Ramos (cell line): ENCODE data around the gene RAN.
"Not testable (repeated sequence)": the region's sequence is repeated elsewhere in the genome, so short reads cannot be mapped to it uniquely, and the experiment has no call there.

Experiments
- in situ Hi-C: fragments of 300-500 bp; cut with MboI; formaldehyde crosslinking; loops from one replicate; pipeline ENCODE4 v1.14.3; 2022; ENCODE audit warnings: low sequenced_read_pairs; ENCODE audit not compliant: unreplicated experiment

RAN gene

GRCh38 chr12:130876758-130877157 is 4.9 kb downstream of the RAN start:
- in situ Hi-C loops = no loop called here

GRCh38 chr12:130877333-130877732 is 5.5 kb downstream of the RAN start:
- in situ Hi-C loops = no loop called here

- in situ Hi-C loops = no loop called here
These were observed 6.6 kb downstream of the RAN start for GRCh38 chr12:130878193-130879185.

- in situ Hi-C loops = no loop called here
These were observed 7.4 kb downstream of the RAN start for GRCh38 chr12:130879212-130879686.

- in situ Hi-C loops = no loop called here
These were observed 8.0 kb downstream of the RAN start for GRCh38 chr12:130879781-130880389.

- in situ Hi-C loops = no loop called here
These were observed 8.6 kb downstream of the RAN start for GRCh38 chr12:130880411-130880885.

GRCh38 chr12:130881046-130881445 is 9.2 kb downstream of the RAN start:
- in situ Hi-C loops = no loop called here

- in situ Hi-C loops = no loop called here
These were observed 9.7 kb downstream of the RAN start for GRCh38 chr12:130881548-130881947.

- in situ Hi-C loops = not testable (repeated sequence)
These were observed 15.3 kb downstream of the RAN start for GRCh38 chr12:130887190-130887589.

GRCh38 chr12:130904064-130904463 is 32.2 kb downstream of the RAN start:
- in situ Hi-C loops = loop anchor here (25.0 kb wide), 1 partner anchor 708 kb away; no protein-coding TSS in a partner anchor

GRCh38 chr12:130904936-130905455 is 33.1 kb downstream of the RAN start:
- in situ Hi-C loops = loop anchor here (25.0 kb wide), 1 partner anchor 707 kb away; no protein-coding TSS in a partner anchor

- in situ Hi-C loops = loop anchor here (25.0 kb wide), 1 partner anchor 703 kb away; no protein-coding TSS in a partner anchor
These were observed 37.2 kb downstream of the RAN start for GRCh38 chr12:130909111-130909510.

GRCh38 chr12:130911193-130911592 is 39.3 kb downstream of the RAN start:
- in situ Hi-C loops = loop anchor here (25.0 kb wide), 1 partner anchor 701 kb away; no protein-coding TSS in a partner anchor

GRCh38 chr12:130911933-130912332 is 40.1 kb downstream of the RAN start:
- in situ Hi-C loops = loop anchor here (25.0 kb wide), 1 partner anchor 700 kb away; no protein-coding TSS in a partner anchor

GRCh38 chr12:130916241-130916911 is 44.5 kb downstream of the RAN start:
- in situ Hi-C loops = loop anchor here (25.0 kb wide), 1 partner anchor 696 kb away; no protein-coding TSS in a partner anchor

GRCh38 chr12:130917607-130918006 is 45.7 kb downstream of the RAN start:
- in situ Hi-C loops = loop anchor here (25.0 kb wide), 1 partner anchor 695 kb away; no protein-coding TSS in a partner anchor

GRCh38 chr12:130919086-130919485 is 47.2 kb downstream of the RAN start:
- in situ Hi-C loops = loop anchor here (25.0 kb wide), 1 partner anchor 693 kb away; no protein-coding TSS in a partner anchor

- in situ Hi-C loops = loop anchor here (5.0 to 25.0 kb wide), 3 partner anchors 87 to 692 kb away; no protein-coding TSS in a partner anchor
These were observed 48.3 kb downstream of the RAN start for GRCh38 chr12:130920119-130920703.

GRCh38 chr12:130920723-130921381 is 49.0 kb downstream of the RAN start:
- in situ Hi-C loops = loop anchor here (5.0 to 25.0 kb wide), 3 partner anchors 86 to 691 kb away; no protein-coding TSS in a partner anchor
